Caki2 (cell line): ENCODE results near the gene ATP13A3. TPM values are rescaled to one million over a fixed set of nuclear protein-coding genes. Genes with fewer than 3 reads are reported as not detected.
A peak's percentile ranks its signal among the peaks of the same experiment; 100 is the strongest.

Experiments used
- DNase-seq: peaks from one replicate; pipeline ENCODE4 v3.0.0-alpha.2; 2015; ENCODE audit warnings: low read depth
- in situ Hi-C: cut with HindIII; loops from 2 replicates; pipeline ENCODE4 v1.10.0; 2016; ENCODE audit warnings: low sequenced_read_pairs, low pct_unique_long_range_greater_than_20kb, mixed read lengths
- total RNA-seq: library from RNA; depleted of rRNA; stranded (reverse); fragments of >200 nt; shearing (Covaris generic); gene quantifications from 2 replicates; pipeline ENCODE4 v1.2.3, GENCODE V29; 2014; ENCODE audit warnings: low replicate concordance

Gene ATP13A3
- total RNA-seq, 1 experiment from 2014 or later: 91.8 TPM

GRCh38 chr3:194405766-194406165 lies 81.0 kb downstream of the ATP13A3 start:
- no peak for DNase-seq
- in situ Hi-C loops: no loop called here

DNA sequence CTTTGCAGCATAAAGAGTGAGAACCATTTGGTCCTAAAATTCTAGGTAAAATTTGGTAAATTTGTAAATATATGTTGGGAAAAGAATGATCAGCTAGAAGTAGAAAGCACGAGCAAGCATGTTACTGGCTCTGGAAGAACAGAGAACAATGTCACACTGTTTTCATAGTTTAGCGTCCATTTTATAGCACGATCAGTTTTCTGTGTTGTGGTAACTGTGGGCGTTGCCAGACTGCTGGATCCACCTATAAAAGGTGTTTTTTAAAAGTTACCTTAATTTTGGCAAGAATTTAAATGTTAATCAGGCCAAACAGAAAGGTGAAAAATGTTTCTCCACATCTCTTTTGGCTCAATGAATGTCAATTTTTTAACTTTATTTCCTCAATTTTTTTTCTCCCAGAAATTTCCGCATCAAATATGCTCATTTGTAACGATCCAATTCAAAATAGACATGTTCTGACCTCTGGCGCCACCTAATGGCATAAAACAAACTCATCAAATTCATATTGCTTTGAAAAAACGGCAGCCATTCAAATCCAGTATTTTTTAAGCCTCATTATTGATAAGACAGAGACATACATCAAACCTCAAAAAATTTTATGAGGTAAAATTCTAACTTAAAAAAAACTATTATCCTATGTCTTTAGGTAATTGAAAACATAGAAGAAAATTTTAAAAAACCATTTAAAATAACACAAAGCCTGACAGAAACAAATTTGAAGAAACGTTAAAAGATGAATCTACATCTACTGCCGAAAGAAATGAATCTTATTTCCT lies 82.2 kb downstream of the ATP13A3 start:
- in situ Hi-C loops: no loop called here
- DNase-seq: peak; percentile 49

GRCh38 chr3:194401868-194402329 lies 84.9 kb downstream of the ATP13A3 start:
- DNase-seq: no peak
- in situ Hi-C loops: no loop called here

- no peak for DNase-seq
- in situ Hi-C loops: no loop called here
These were observed 85.5 kb downstream of the ATP13A3 start for GRCh38 chr3:194401346-194401745.

DNA sequence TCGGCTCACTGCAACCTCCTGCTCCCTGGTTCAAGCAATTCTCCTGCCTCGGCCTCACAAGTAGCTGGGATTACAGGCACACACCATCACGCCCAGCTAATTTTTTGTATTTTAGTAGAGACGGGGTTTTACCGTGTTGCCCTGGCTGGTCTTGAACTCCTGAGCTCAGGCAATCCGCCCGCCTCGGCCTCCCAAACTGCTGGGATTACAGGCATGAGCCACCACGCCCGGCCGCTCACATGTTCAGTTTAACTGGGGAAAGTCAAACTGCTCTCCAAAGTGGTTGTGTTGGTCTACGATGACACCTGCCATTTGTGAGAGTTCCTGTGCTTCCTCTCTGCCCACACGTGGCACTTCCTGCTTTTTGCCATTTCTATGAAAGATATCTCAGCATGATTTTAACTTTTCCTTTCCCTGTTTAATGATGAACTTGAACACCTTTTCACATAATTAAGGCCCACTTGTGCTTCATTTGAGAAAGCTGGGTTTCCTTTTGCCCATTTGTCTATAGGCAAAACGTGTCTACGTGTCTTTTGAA lies 86.9 kb downstream of the ATP13A3 start:
- in situ Hi-C loops: no loop called here
- DNase-seq: no peak

- DNase-seq: no peak
- in situ Hi-C loops: no loop called here
These were observed 87.6 kb downstream of the ATP13A3 start, which contains the start of gene GP5 for GRCh38 chr3:194399166-194399565. Gene GP5, minus strand, starts transcription at chr3:194399266. Its CDS starts 984 bp downstream, at chr3:194398282.

GRCh38 chr3:194397757-194398312 lies 89.0 kb downstream of the ATP13A3 start:
- in situ Hi-C loops: no loop called here
- DNase-seq: no peak

DNA sequence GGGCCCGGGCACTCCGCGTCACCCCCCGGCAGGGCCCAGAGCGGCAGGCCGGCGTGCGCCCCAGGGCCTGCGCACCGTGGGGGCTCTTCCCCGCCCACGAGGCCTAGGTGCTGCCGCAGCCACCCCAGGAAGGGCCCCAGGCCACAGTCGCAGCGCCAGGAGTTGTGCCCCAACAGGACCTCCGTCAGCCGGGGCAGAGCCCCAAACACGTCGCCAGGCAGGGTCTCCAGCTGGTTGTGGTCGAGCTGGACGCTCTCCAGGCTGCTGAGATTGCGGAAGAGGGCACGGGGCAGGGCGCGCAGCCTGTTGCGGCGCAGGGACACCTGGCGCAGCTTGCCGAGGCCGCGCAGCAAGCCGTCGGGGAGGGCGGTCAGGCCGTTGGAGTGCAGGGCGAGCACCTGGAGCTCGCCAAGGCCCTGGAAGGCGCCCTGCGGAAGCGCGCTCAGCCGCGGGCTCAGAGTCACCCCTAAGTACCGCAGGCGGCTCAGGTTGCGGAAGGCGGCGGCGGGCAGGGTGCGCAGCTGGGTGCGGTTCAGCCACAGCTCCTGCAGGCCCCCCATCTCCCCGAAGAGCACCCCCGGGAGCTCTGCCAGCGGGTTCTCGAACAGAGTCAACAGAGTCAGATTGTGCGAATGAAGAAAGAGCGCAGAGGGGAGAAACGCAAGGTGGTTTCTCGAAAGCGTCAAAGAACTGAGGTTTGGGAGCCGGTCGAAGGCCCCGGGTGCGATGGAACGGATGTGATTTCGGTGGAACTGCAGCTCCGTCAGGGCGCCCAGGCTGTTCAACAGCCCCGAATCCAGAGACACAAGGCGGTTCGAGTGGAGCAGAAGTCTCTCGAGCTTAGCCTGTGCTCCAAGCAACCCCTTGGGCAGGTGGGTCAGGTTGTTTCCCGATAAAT lies 89.7 kb downstream of the ATP13A3 start:
- no peak for DNase-seq
- in situ Hi-C loops: no loop called here

DNA sequence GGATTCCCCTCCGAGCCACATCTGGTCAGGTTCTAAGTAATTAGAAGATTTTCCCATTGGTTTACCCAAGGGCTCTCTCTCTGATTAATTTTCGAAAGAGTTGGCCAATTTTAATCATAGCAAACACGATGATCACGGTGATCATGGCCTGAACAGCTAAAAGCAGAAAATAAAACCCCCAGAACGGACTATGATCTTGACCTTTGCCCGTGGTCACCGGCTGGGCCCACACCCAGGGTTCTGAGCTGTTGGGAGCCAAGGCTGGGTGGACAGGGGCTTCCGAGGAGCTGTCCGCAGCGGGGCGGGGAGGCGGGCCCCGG lies 90.3 kb downstream of the ATP13A3 start:
- no peak for DNase-seq
- in situ Hi-C loops: no loop called here

DNA sequence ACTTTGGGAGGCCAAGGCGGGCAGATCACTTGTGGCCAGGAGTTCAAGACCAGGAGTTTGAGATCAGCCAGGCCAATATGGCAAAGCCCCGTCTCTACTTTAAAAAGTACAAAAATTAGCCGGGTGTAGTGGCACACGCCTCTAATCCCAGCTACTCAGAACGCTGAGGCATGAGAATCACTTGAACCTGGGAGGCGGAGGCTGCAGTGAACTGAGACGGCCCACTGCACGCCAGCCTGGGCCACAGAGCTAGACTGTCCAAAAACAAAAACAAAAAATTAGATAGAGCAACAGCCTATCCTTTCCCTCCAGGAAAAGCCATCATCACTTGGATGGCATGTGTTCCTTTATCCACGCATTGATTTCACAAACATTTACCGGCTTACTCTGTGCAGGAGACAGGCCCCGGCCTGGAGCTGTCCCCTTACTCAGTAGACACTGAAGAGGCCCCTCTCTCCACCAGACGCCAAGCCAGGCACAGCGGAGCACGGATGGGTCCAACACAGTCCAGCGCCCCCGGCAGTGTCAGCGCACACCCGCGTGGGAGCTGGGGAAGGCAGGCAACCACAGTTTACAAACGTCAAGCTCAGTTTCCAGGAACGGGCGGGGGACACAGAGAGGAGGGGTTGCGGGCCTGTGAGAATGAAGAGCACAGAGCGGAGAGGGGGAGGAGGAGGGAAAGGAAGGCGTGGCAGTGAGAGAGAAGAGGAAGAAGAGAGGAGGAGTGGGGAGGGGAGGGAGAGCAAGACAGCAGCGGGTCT lies 90.8 kb downstream of the ATP13A3 start:
- DNase-seq: no peak
- in situ Hi-C loops: no loop called here

DNA sequence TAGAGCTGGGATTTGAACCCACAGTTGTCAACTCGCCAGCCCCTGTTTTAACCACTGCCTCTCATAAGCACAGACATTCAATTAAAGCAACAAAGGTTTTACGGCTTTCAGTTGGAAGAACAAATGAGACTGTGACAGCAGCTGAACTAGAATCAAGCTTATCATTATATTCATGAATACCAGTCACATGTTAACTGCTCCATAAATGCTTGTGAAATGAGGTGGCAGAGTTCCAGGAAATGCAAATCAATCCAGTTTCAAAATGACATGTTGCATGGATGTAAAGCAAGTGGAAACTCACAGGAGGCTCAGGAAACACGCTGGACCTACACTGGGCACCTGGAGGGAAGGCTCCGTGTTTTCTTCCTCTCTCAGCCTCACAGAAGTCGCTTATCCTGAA lies 91.6 kb downstream of the ATP13A3 start:
- in situ Hi-C loops: no loop called here
- no peak for DNase-seq

DNA sequence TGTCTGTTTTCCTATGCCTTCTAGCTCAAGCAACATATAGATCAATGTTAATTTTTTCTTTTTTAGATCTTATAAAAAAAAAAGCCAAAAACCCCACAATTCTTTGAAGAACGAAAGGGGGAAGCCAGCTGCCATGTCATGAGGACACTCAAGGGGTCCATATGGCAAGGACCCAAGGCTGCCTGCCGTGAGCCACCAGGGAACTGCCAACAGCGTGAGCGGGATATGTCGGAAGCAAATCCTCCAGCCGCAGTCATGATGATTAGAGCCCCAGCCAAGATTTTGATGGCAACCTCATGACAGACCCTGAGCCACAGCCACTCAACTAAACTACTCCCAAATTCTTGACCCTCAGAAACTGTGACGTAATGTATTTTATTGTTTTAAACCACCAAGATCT lies 94.2 kb downstream of the ATP13A3 start:
- no peak for DNase-seq
- in situ Hi-C loops: no loop called here

GRCh38 chr3:194390835-194391234 lies 96.0 kb downstream of the ATP13A3 start:
- in situ Hi-C loops: no loop called here
- DNase-seq: no peak

GRCh38 chr3:194389269-194389668 lies 97.5 kb downstream of the ATP13A3 start:
- DNase-seq: no peak
- in situ Hi-C loops: no loop called here

GRCh38 chr3:194387926-194388418 lies 98.8 kb downstream of the ATP13A3 start:
- in situ Hi-C loops: no loop called here
- DNase-seq: no peak

GRCh38 chr3:194387276-194387675 lies 99.5 kb downstream of the ATP13A3 start:
- DNase-seq: no peak
- in situ Hi-C loops: no loop called here

DNA sequence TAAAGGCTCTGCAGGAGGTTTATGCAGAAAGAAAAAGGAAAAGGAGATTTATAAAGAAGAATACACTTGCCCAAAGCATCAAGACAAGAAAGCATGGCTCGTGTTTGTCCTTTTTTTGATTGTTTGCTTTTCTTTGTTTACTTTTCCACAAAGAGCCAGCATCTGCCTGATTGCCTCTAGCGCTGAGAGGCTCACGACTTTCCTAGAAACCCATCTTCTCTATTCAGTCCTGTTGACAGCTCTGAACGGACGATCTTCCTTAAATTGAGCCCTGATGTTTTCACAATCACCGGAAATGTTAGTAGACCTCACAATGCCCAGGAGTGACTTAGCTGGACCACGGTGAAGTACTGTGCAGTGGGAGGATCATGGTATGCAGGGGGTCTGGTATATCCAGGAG lies 100.2 kb downstream of the ATP13A3 start:
- in situ Hi-C loops: no loop called here
- no peak for DNase-seq

- in situ Hi-C loops: no loop called here
These were observed 100.7 kb downstream of the ATP13A3 start for GRCh38 chr3:194386066-194386465.

More at GRCh38 chr3:194386066-194386465, 100.7 kb downstream of the ATP13A3 start:
- no peak for DNase-seq
